Measurements from ENCODE around the gene RCC1. TPM values are rescaled to one million over a fixed set of nuclear protein-coding genes. Genes with fewer than 3 reads are reported as not detected.
"Not testable (repeated sequence)": the region's sequence is repeated elsewhere in the genome, so short reads cannot be mapped to it uniquely, and the experiment has no call there.

RCC1 gene
- total RNA-seq, 1 donor = 56.0 TPM

DNA sequence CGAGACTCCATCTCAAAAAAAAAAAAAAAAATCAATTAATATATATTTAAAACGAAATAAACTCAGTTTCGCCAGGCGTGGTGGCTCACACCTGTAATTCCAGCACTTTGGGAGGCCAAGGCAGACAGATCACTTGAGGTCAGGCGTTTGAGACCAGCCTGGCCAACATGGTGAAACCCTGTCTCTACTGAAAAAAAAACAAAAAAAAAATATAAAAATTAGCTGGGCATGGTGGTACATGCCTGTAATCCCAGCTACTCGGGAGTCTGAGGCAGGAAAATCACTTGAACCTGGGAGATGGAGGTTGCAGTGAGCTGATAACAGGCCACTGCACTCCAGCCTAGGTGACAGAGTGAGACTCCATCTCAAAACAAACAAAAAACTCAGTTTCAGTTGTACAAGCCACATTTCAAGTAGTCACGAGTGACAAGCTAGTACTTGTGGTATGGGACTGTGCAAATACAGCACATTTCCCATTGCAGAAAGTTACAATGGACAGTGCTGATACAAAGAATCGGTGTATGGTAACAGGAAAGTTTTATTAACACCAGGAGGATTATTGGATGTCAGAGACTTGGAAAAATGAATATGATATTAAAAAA lies 35.7 kb downstream of the RCC1 start:
- not testable (repeated sequence) for DNase-seq (ENCODE audit: low read depth in 2 of 3, low spot score in 2 of 3)

DNA sequence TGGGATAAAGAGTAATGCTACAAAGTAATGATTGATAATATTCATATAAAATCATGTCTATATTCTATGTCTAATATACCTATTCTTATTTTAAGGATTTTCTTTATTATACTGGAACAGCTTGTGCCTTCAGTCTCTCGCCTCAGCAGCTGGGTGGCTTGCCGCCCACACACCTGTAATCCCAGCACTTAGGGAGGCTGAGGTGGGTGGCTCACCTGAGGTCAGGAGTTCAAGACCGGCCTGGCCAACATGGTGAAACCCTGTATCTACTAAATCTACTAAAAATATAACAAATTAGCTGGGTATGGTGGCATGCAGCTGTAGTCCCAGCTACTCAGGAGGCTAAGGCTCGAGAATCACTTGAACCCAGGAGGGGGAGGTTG lies 39.4 kb downstream of the RCC1 start:
- DNase-seq (ENCODE audit: low read depth in 2 of 3, low spot score in 2 of 3) = no peak

DNA sequence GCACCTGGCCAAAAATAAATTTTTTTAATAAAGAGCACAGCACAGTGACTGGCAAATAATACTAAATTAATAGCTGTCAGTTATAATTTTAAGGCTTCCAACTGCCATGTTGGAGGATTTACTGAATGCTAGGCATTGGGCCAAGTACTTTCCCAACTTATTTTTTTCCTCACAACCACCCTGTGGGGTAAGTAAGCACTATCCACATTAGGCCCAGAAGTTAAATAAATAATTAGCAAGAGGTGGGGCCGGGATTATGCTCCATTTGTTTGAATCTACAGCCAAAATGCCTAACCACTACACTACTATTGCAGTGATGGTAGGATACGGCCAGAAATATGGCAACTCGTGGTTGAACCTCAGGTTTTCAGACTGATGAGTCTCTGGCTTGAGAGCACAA lies 42.5 kb downstream of the RCC1 start:
- DNase-seq (ENCODE audit: low read depth in 2 of 3, low spot score in 2 of 3) = no peak

DNA sequence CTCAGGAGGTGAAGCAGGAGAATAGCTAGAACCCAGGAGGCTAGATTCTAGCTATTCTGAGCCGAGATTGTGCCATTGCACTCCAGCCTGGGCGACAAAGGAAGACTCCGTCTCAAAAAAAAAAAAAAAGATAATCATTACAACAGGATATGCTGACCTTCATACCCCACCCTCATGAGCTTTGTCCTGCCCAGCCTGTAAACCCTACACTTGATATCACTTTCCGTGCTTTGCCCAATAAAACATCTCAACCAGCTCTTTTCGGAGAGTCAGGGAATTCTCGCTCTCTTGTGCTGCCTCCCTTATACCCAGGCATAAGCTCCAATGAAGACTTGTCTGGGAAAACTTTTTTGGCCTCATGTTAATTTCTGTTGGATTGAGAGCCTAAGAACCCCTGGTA lies 45.5 kb downstream of the RCC1 start:
- DNase-seq (ENCODE audit: low read depth in 2 of 3, low spot score in 2 of 3) = no peak

DNA sequence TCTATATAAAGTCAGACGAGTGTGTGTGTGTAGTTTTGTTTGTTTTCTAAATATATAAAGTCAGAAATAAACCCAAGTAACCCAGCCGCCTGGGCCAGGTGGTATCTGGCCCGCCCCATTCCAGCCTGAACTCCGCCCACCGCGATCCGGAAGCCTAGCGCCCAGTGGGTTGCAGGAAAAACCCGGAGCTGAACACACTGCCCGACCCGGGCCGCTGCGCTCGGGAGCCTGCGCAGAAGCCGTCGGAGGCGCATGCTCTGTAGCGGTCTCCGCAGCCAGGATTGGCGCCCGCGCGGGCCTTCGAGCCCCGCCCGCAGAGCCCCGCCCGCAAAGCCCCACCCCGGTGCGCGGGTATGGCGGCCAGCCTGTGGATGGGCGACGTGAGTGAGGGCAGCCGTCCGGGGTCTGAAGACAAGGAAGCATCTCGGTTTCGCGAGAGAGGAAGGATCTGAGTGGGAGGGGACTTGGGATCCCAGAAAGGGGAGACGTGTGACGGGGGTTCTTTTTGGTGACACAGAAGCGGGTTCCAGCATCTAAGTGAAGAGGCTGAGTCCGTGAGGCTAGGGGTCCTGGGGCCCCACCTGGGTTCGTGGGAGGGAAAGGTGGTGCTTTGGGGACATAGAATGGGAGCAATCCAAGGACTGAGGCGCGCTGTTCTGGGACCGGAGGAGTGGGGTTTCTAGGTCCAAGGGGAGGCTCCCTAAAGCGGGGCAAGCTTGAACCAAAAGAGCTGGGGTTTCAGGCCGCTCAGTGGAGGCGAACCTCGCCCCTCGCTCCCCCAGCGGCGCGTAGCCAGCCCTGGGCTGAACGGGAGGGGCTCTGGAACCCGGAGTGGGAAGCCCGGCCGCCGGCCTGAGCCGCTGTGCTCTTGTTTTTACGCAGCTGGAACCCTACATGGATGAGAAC lies 47.2 kb downstream of the RCC1 start, which contains the start of gene TRNAU1AP:
Gene TRNAU1AP (plus strand): TSS at position 328 of the 906 bp plus-strand sequence. CDS start 26 bp downstream, at position 354.
- DNase-seq (ENCODE audit: low read depth in 2 of 3, low spot score in 2 of 3) = peak; percentile 88 to 97 (median 96)

DNA sequence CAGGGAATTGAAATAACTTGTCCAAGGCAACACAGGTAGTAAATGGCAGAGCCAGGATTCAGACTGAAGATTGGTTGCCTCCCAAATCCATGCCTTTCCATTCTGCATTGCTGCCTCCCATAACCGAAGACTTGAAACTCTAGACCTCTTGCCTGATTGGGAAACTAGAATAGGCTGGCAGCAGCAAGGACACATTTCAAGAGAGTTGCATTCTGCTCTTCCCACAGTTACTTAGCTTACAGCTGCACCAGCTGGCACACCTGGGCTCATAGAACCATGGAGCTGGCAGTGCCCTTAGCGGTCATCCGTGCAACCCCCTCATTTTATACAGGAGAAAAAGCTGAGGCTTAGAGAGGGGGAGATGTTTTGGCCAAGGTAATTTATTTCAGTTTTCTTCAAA lies 55.0 kb downstream of the RCC1 start:
- no peak for DNase-seq (ENCODE audit: low read depth in 2 of 3, low spot score in 2 of 3)

DNA sequence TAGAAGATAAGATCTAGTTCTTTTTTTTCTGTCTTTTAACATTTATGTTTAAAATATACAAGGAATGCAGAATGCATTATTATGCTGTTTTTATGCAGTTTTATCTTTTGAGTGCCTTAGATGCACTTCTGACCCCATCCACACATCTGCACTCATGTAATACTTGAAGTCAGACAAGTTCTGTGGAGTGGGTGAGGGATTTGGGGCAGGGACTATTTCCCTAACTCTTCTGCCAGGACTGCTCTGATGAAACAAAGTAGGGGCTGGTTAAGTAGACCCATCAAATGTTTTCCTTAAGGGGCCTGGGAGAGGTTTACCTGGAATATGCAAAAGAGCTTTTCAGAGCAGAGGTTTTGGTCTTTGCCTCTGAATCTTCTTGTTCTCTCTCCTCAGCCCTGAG lies 58.5 kb downstream of the RCC1 start:
- no peak for DNase-seq (ENCODE audit: low read depth in 2 of 3, low spot score in 2 of 3)

DNA sequence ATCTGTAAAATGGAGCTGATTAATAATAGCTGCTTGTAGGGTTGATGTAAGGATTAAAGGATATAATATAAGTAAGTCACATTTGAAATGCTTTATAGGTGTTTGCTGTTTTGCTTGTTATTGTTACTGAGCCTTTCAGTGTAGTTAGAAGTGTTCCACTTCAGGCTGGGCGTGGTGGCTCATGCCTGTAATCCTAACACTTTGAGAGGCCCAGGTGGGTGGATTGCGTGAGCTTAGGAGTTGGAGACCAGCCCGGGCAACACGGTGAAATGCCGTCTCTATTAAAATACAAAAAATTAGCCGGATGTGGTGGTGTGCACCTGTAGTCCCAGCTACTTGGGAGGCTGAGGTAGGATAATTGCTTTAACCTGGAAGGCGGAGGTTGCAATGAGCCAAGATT lies 59.2 kb downstream of the RCC1 start:
- no peak for DNase-seq (ENCODE audit: low read depth in 2 of 3, low spot score in 2 of 3)

DNA sequence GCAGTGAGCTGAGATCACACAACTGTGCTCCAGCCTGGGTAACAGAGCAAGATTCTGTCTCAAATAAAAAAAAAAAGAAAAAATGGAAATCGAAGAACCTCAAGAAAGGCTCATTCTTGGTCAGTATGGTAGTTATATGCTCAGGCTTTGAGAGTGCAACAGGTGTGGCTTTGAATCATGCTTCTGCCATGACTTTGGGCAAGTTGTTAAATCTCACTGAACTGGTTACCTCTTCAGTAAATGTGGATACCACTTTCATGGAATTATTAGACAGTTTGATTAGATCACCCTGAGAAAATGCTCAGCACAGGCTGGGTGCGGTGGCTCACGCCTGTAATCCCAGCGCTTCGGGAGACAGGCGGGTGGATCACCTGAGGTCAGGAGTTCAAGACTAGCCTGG lies 59.9 kb downstream of the RCC1 start:
- DNase-seq (ENCODE audit: low read depth in 2 of 3, low spot score in 2 of 3) = no peak

DNA sequence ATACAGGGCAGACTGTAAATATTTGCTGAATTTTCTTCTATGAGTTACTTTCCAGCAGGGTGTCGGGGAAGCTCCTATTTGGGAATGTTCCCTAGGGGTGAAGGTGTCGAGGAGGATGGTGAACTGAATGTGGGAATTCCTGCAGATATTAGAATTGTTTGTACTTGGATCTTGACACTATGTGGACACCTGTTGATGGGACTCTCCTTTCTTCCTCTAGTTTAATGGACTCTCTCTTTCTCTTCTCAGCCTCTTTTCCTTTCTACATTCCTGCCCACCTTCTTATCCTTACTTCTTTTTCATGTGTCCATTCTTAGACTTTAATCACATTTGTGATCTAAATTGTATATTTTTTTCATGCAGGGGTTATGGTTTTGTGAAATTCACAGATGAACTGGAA lies 61.1 kb downstream of the RCC1 start:
- no peak for DNase-seq (ENCODE audit: low read depth in 2 of 3, low spot score in 2 of 3)

DNA sequence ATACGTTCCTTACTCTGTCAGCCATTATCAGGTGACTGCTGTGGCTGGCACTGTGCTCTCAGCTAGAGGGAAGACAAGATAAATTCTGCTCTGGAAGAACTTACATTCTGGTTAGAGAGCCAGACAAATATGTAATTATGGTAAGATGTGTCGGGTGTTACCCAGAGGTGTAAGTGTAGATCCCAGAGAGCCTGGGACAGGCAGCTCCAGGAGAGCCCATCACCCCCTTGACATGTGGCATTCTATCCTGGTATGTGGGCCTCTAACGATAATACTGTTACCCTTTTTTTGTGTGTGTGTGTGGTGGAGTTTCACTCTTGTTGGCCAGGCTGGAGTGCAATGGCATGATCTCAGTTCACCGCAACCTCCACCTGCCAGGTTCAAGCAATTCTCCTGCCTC lies 66.1 kb downstream of the RCC1 start:
- no peak for DNase-seq (ENCODE audit: low read depth in 2 of 3, low spot score in 2 of 3)

DNA sequence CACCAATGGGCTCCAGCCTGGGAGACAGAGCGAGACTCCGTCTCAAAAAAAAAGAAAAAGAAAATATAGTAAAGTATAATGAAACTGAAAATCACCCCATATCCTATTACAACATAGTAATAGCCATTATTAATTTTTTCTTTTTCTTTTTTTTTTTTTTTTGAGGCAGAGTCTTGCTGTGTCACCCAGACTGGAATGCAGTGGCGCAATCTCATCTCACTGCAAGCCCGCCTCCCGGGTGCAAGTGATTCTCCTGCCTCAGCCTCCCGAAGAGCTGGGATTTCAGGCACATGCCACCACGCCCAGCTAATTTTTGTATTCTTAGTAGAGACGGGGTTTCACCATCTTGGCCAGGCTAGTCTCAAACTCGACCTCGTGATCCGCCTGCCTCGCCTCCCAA lies 67.0 kb downstream of the RCC1 start:
- DNase-seq (ENCODE audit: low read depth in 2 of 3, low spot score in 2 of 3) = not testable (repeated sequence)

DNA sequence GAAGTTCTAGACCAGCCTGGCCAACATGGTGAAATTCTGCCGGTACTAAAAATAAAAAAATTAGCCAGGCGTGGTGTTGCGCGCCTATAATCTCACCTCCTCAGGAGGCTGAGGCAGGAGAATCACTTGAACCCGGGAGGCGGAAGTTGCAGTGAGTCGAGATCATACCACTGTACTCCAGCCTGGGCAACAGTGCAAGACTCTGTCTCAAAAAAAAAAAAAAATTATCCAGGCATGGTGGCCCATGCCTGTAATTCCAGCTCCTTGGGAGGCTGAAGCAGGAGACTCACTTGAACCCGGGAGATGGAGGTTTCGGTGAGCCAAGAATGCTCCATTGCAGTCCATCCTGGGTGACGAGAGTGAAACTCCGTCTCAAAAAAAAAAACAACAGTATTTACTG lies 67.7 kb downstream of the RCC1 start:
- DNase-seq (ENCODE audit: low read depth in 2 of 3, low spot score in 2 of 3) = no peak

DNA sequence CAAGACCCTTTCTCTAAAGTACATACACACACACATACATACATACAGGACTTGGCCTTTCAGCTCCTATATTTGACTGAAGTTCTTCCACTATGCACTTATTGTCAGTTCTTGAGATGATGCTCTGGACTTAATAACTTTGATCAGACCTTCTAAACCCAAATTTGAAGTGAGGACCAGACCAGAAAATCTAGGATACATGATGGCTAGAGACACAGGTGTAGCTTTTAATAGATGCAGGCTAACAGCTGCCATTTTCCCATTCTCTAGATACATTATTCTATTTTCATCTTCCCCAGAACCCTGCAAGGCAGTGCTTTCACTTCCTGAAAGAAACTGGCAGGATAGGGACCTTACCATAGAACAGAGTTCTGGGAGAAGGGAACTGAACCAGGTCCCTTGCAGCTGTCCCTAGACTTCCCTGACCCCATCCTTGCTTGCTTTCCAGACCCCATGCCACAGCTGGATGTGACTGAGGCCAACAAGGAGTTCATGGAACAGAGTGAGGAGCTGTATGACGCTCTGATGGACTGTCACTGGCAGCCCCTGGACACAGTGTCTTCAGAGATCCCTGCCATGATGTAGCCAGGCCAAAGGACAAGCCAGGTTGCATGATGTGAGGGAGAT lies 71.3 kb downstream of the RCC1 start:
- no peak for DNase-seq (ENCODE audit: low read depth in 2 of 3, low spot score in 2 of 3)

DNA sequence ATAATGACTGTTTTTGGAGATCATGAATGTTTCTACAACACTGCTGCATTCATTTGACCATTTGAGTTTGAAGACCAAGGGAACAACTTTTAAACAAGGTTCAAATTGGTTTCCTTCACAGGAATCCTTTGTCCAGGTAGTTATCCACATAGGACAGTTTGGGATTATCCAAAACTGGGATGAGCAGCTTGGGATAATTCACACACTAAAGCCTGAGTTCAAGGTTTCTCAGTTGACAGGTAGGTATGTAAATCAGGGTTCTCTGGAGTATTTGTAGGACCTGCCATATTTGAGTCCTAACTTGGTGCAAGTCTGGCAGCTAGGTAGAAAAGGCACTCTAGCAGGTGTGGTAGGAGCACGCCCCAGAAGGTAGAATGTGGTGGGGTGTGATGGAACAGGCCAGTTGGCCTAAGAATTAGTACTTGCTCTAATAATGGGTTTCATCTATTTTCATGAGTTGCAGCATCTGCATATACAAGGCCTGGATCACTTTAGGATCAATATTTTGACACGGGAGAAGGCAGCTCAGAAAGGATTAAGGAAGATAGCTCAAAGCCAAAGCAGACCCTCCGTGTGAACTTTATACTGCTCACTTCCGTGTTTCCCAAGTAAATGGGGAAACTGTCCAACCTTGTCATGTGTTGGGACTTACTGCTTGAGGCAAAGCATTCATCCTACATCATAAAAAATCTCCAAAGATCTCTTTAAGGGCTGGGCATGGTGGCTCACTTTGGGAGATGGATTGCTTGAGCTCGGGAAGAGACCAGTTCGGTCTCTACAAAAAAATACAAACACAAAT lies 72.1 kb downstream of the RCC1 start:
- no peak for DNase-seq (ENCODE audit: low read depth in 2 of 3, low spot score in 2 of 3)

DNA sequence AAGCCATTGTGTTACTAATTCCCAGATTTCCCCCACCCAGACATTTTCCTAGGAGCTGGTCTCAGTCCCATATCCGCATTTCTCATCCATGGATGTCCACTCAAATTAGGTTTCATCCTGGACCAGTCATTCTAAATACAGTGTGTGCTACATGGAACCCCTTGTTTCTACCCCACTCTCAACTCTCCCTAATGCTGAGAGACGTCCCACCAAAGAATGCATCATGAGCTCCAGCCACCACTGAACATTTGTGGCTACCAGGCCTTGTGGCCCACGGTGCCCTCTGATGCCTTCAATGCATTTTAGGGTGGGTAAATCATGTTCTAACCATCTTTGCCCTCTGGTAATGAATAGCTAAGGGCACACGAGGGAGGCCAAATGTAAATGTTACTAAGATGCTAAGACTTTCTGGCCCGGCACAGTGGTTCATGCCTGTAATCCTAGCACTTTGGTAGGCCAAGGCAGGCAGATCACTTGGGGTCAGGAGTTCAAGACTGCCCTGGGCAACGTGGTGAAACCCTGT lies 72.9 kb downstream of the RCC1 start:
- DNase-seq (ENCODE audit: low read depth in 2 of 3, low spot score in 2 of 3) = no peak

DNA sequence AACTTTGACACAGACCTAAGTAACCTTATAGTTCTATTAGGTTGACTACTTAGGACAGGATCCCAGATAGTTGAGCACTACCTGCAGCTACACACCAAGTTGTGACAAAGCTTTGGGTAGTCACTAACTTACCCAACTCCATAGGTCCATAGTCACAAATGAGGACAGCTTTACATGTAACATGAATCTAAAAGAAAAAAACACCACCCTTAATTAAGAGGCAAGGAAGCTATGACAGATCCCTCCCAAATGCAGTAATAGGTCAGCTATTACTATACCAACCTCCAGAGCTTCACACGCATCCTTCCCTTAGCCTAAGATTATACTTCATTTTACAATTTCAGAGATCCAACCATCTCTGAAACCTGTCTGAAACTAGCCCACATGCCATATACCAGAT lies 73.6 kb downstream of the RCC1 start:
- DNase-seq (ENCODE audit: low read depth in 2 of 3, low spot score in 2 of 3) = no peak

DNA sequence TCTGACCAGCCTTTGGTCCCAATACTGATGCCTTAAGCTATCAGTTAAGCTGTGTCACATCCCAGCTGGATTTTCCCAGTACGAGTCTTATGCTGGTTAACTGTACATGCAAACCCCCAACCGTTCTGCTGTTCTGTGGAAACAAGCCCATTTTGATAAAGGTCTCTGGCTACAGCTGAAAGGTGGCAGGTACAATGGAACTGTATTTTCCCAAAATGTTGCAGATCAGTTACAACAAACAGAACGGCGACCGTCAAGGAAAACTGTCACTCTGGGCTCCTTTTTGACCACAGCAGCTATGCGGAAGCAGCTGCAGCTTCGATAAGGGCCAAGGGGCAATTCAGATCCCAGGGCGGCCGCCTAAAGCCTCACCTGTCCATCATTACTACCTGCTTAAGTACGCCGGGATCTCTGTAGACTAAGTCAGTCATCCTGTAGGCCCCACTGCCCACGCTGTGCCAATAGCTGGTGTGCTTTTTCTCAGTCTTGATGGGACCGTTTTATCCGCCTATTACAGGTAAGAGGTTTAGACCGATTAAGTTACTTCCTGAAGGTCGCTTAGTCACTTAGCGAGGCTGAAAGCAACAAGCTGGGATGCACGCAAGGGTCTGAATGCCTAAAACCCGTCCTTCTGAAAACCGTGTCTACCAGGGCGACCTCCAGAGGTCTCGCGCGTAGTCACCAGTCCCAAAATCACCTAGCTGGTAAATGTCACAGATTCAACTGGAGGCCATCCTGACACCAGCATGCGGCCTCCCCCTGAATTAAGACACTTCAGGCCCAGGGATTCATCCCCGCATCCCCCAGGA lies 75.1 kb downstream of the RCC1 start:
- DNase-seq (ENCODE audit: low read depth in 2 of 3, low spot score in 2 of 3) = peak in 2 of 3 donors; percentile 71 to 77

DNA sequence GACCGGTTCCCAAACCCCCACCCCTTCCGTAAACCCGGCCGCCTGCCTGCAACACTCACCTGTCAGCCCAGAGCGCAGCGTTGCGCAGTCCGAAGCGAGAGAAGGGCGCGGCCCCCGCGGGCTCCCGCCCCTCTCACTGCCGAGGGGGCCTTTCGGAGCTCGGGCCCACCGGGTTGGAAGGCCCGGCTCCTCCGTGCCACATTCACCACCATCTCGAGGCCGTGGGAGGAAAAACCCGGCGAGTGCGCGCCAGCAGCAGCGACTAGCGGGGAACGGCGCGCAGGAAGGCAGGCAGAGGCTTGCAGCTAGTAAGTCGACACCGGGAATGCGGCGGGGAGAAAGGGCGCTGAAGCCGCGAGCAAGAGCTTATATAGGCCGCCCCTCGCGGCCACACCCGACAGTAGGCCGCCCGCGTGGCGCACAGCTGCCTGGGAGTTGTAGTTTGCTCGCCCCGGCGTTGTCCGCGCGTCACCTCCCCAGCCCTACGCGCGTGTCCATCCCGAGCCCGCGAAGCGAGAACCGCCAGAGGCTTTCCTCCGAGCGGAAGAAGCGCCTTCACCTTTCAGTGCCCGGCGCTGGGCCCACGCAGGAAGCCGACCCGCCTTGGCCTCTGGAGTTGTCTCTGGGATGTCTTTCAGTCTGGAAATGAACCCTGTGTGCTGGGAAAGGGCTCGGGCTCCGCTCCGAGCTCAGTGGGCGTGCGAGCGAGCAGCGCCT lies 75.8 kb downstream of the RCC1 start:
- DNase-seq (ENCODE audit: low read depth in 2 of 3, low spot score in 2 of 3) = peak; percentile 92 to 94 (median 92)

Data from hematopoietic multipotent progenitor cell (in vitro differentiated cells).